Right cardiac atrium (tissue), 5 donors: ENCODE measurements around the gene ONECUT3. TPM values are rescaled to one million over a fixed set of nuclear protein-coding genes. Genes with fewer than 3 reads are reported as not detected.

ENCODE experiments used
- ATAC-seq, 2 donors: fragments of 200-7000 bp; cut with Tn5 transposase; one replicate each; pipeline versions ENCODE4 v1.8.0 to v1.9.1; 2020; ENCODE audit warnings: moderate library complexity in 2 of 2, mild to moderate bottlenecking in 1 of 2
- DNase-seq, 3 donors: peaks; one replicate each; pipeline ENCODE4 v3.0.0-alpha.2; 2020
- H3K27ac ChIP-seq: one replicate; pipeline ENCODE4 v1.5.1; 2013; ENCODE audit warnings: mild to moderate bottlenecking, low read length, control low read depth, moderate library complexity
- H3K27me3 ChIP-seq: one replicate; pipeline ENCODE4 v1.6.1; 2013; ENCODE audit not compliant: control insufficient read depth, insufficient read depth
- H3K4me1 ChIP-seq: one replicate; pipeline ENCODE4 v1.6.1; 2013; ENCODE audit warnings: low read length; ENCODE audit not compliant: control insufficient read depth, insufficient read depth
- H3K4me3 ChIP-seq: one replicate; pipeline ENCODE4 v1.5.1; 2013; ENCODE audit warnings: low read length, control low read depth
- H3K9me3 ChIP-seq: one replicate; pipeline ENCODE4 v1.6.1; 2013; ENCODE audit warnings: low read length; ENCODE audit not compliant: control insufficient read depth
- WGBS: extraction: QIAGEN DNeasy Blood & Tissue Kit; methylation state at CpG from one replicate; pipeline ENCODE4 v1.1.7; 2013; 5-methylcytosine and 5-hydroxymethylcytosine counted together
- intact Hi-C, 4 donors: fragments of 100-400 bp; cut with DNase I; formaldehyde crosslinking; loops; one replicate each; pipeline versions ENCODE4 v1.11.0 to v1.14.0; 2022 to 2023
- polyA plus RNA-seq: library from polyadenylated mRNA; stranded (reverse); fragments of 200-250 nt; gene quantifications from one replicate; pipeline ENCODE4 v1.2.3, GENCODE V29; 2013
- total RNA-seq, 4 donors: library from RNA; stranded (reverse); fragmentation: NEBNext Ultra II Directional; extraction: Animal tissue kit (Norgen Biotek cat#: 25700); gene quantifications; one replicate each; pipeline ENCODE4 v1.2.1, GENCODE V29; 2021
- donor health status: healthy with polysubstance abuse.
- donor health status: DM: no; HTN: yes; CAD: no.
- donor health status: DM: no; HTN: no; CAD: no.
- donor health status: DM: no; HTN: yes; CAD: no; lungs with severe emphysema.
- donor health status: DM: yes; HTN: yes; CAD: no.

The ONECUT3 gene
- total and polyA plus RNA-seq, 5 donors, result not detected

GRCh38 chr19:1765232-1765903 is 12.1 kb downstream of the ONECUT3 start:
- intact Hi-C loops, result loop anchor here (2.0 to 10.0 kb wide), 4 partner anchors 93 to 227 kb away; no protein-coding TSS in a partner anchor
- Histone ChIP-seq H3K4me3 (no peak overlapping the region), H3K4me1 (no peaks in the 10 kb centered on the region), H3K27me3 (no peaks in the 10 kb centered on the region), H3K27ac (no peak overlapping the region), H3K9me3 (no peaks in the 10 kb centered on the region)
- DNase-seq, result peak in 1 of 3 donors; percentile 28
- WGBS, result 11% methylated on average over 33 of the region's 33 CpGs
- no peak for ATAC-seq

- DNase-seq (peak in 2 of 3 donors; percentile 26 to 46), ATAC-seq (no peak)
- H3K27ac ChIP-seq, result no peak overlapping the region
- no peak overlapping the region for H3K4me3 ChIP-seq
- intact Hi-C loops, result loop anchor here (2.0 to 10.0 kb wide), 4 partner anchors 94 to 227 kb away; no protein-coding TSS in a partner anchor
- H3K27me3 ChIP-seq, result no peaks in the 10 kb centered on the region
- H3K9me3 ChIP-seq, result peaks cover 2% of the 10 kb centered on the region
- 4% methylated on average over 38 of the region's 38 CpGs for WGBS
- H3K4me1 ChIP-seq, result no peaks in the 10 kb centered on the region
Measured at GRCh38 chr19:1765904-1766799, 12.8 kb downstream of the ONECUT3 start.

GRCh38 chr19:1766800-1767352 is 13.6 kb downstream of the ONECUT3 start:
- Histone ChIP-seq H3K27ac (no peak overlapping the region), H3K9me3 (peaks cover 4% of the 10 kb centered on the region), H3K4me3 (no peak overlapping the region), H3K27me3 (no peaks in the 10 kb centered on the region), H3K4me1 (no peaks in the 10 kb centered on the region)
- intact Hi-C loops, result loop anchor here (5.0 to 10.0 kb wide), 3 partner anchors 95 to 222 kb away; no protein-coding TSS in a partner anchor
- no peak for ATAC-seq
- DNase-seq, result no peak
- 22% methylated on average over 10 of the region's 10 CpGs for WGBS

- intact Hi-C loops, result loop anchor here (5.0 to 10.0 kb wide), 3 partner anchors 95 to 223 kb away; no protein-coding TSS in a partner anchor
- 5% methylated on average over 21 of the region's 21 CpGs for WGBS
- no peaks in the 10 kb centered on the region for H3K27me3 ChIP-seq
Measured at GRCh38 chr19:1767464-1767933, 14.2 kb downstream of the ONECUT3 start.

GRCh38 chr19:1768248-1768647 is 14.9 kb downstream of the ONECUT3 start:
- Histone ChIP-seq H3K27me3 (no peaks in the 10 kb centered on the region), H3K27ac (no peak overlapping the region), H3K4me1 (no peaks in the 10 kb centered on the region), H3K9me3 (peaks cover 4% of the 10 kb centered on the region), H3K4me3 (no peak overlapping the region)
- DNase-seq, result peak in 1 of 3 donors; percentile 55
- intact Hi-C loops, result loop anchor here (5.0 to 10.0 kb wide), 3 partner anchors 96 to 223 kb away; no protein-coding TSS in a partner anchor
- peak in 1 of 2 donors; percentile 8 for ATAC-seq
- 13% methylated on average over 13 of the region's 13 CpGs for WGBS

More at GRCh38 chr19:1767464-1767933, 14.2 kb downstream of the ONECUT3 start:
- no peak overlapping the region for H3K4me3 ChIP-seq
- H3K4me1 ChIP-seq, result no peaks in the 10 kb centered on the region
- ATAC-seq (peak; percentile 55 to 71), DNase-seq (peak in 2 of 3 donors; percentile 64 to 71)
- H3K27ac ChIP-seq, result no peak overlapping the region
- H3K9me3 ChIP-seq, result peaks cover 4% of the 10 kb centered on the region

- Histone ChIP-seq H3K9me3 (peaks cover 4% of the 10 kb centered on the region), H3K4me1 (no peaks in the 10 kb centered on the region), H3K4me3 (no peak overlapping the region), H3K27ac (no peak overlapping the region), H3K27me3 (no peaks in the 10 kb centered on the region)
- 68% methylated on average over 9 of the region's 9 CpGs for WGBS
- intact Hi-C loops, result loop anchor here (5.0 to 10.0 kb wide), 3 partner anchors 97 to 224 kb away; no protein-coding TSS in a partner anchor
- no peak for ATAC-seq
- peak in 1 of 3 donors; percentile 31 for DNase-seq
Measured at GRCh38 chr19:1768918-1769644, 15.8 kb downstream of the ONECUT3 start.

GRCh38 chr19:1769645-1769985 is 16.3 kb downstream of the ONECUT3 start:
- no peak overlapping the region for H3K27ac ChIP-seq
- ATAC-seq, result no peak
- DNase-seq, result peak in 1 of 3 donors; percentile 30
- intact Hi-C loops, result loop anchor here (5.0 to 10.0 kb wide), 3 partner anchors 97 to 225 kb away; no protein-coding TSS in a partner anchor
- H3K4me1 ChIP-seq, result no peaks in the 10 kb centered on the region
- no peaks in the 10 kb centered on the region for H3K27me3 ChIP-seq
- H3K4me3 ChIP-seq, result no peak overlapping the region
- H3K9me3 ChIP-seq, result peaks cover 4% of the 10 kb centered on the region
- WGBS, result 4% methylated on average over 12 of the region's 12 CpGs

- no peak overlapping the region for H3K27ac ChIP-seq
- peaks cover 7% of the 10 kb centered on the region for H3K9me3 ChIP-seq
- no peaks in the 10 kb centered on the region for H3K27me3 ChIP-seq
- 85% methylated on average over 4 of the region's 4 CpGs for WGBS
- H3K4me3 ChIP-seq, result no peak overlapping the region
- DNase-seq (no peak), ATAC-seq (no peak)
- intact Hi-C loops, result no loop called here
- H3K4me1 ChIP-seq, result no peaks in the 10 kb centered on the region
Measured at GRCh38 chr19:1770866-1771576, 17.7 kb downstream of the ONECUT3 start.

GRCh38 chr19:1773184-1773583 is 19.9 kb downstream of the ONECUT3 start:
- Histone ChIP-seq H3K27me3 (no peaks in the 10 kb centered on the region), H3K4me1 (no peaks in the 10 kb centered on the region), H3K4me3 (no peak overlapping the region), H3K9me3 (peaks cover 7% of the 10 kb centered on the region), H3K27ac (no peak overlapping the region)
- intact Hi-C loops, result no loop called here
- ATAC-seq, result no peak
- WGBS, result 53% methylated on average over 8 of the region's 8 CpGs
- DNase-seq, result no peak
